Stimulated activated naive CD4-positive, alpha-beta T cell treated with Interleukin-2 at 50 U/mL for 16 hours (primary cell): ENCODE measurements around the gene SECISBP2L.
"Not testable (repeated sequence)": the region's sequence is repeated elsewhere in the genome, so short reads cannot be mapped to it uniquely, and the experiment has no call there.

ENCODE experiments used
- DNase-seq: peaks from one replicate; lab custom pipeline; 2025; lab: John Stamatoyannopoulos, UW

The SECISBP2L gene, protein sequence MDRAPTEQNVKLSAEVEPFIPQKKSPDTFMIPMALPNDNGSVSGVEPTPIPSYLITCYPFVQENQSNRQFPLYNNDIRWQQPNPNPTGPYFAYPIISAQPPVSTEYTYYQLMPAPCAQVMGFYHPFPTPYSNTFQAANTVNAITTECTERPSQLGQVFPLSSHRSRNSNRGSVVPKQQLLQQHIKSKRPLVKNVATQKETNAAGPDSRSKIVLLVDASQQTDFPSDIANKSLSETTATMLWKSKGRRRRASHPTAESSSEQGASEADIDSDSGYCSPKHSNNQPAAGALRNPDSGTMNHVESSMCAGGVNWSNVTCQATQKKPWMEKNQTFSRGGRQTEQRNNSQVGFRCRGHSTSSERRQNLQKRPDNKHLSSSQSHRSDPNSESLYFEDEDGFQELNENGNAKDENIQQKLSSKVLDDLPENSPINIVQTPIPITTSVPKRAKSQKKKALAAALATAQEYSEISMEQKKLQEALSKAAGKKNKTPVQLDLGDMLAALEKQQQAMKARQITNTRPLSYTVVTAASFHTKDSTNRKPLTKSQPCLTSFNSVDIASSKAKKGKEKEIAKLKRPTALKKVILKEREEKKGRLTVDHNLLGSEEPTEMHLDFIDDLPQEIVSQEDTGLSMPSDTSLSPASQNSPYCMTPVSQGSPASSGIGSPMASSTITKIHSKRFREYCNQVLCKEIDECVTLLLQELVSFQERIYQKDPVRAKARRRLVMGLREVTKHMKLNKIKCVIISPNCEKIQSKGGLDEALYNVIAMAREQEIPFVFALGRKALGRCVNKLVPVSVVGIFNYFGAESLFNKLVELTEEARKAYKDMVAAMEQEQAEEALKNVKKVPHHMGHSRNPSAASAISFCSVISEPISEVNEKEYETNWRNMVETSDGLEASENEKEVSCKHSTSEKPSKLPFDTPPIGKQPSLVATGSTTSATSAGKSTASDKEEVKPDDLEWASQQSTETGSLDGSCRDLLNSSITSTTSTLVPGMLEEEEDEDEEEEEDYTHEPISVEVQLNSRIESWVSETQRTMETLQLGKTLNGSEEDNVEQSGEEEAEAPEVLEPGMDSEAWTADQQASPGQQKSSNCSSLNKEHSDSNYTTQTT

DNA sequence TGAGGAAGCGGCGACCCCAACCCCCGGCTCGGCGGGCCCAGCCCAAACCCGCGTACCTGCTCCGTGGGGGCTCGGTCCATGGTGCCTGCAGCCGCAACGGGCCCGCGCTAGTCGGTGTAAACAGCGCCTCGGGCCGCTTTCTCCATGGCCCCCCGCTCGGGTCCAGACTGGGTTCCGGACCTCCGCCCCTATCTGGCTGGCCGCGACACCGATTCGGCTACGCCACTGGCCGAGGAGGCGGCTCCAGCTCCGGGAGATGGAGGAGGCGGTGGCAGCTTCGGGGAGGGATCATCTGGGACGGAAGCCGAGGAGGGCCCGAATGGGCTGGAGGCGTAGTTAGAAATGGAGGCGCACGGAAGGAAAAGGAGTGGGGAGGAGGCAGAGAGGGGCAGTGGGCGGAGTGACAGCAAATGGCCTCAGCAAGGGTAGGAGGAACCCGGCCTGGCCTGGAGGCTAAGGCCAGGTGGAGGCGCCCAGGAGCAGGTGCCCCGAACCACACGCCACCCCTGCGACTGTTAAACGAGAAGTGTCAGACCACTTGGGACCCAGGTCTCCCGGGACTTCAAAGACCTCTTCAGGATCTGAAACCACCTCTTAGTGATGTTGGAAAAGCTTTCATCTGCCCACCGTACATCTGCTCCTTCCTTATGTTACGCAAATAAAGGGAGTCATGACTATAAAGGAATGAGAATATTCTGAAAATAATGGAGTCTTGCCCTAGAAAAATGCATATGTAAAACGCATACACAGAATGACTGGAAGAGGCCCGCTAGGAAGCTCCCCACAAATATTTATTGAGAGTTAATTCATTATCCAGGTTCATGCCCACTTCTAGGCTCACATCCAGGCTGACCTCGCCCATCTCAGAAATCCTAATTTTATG lies at the start of gene SECISBP2L:
TSS of gene SECISBP2L (minus strand) at position 227 of the 883 bp plus-strand sequence. CDS start at position 80, 147 bp downstream.
- DNase-seq = peak; percentile 92

DNA sequence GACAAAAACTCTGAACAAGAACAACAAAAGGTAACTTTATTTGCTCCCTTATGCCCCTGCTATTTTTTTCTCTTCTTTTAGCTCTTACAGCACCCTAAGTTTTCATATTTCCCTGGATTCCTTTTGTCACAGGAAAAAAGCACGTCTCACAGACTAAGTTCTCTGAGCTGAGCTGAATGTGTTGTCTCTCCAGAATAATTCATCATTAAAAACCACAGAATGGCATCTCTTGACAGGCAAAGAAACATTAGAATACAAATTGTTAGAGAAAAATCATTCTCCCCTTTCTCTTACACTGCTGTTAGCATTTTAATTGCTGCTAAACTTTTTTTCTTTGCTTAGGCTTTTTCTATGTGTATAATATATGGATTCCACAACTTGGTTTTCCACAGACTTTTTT lies 48.7 kb upstream of the SECISBP2L start:
- DNase-seq = no peak

DNA sequence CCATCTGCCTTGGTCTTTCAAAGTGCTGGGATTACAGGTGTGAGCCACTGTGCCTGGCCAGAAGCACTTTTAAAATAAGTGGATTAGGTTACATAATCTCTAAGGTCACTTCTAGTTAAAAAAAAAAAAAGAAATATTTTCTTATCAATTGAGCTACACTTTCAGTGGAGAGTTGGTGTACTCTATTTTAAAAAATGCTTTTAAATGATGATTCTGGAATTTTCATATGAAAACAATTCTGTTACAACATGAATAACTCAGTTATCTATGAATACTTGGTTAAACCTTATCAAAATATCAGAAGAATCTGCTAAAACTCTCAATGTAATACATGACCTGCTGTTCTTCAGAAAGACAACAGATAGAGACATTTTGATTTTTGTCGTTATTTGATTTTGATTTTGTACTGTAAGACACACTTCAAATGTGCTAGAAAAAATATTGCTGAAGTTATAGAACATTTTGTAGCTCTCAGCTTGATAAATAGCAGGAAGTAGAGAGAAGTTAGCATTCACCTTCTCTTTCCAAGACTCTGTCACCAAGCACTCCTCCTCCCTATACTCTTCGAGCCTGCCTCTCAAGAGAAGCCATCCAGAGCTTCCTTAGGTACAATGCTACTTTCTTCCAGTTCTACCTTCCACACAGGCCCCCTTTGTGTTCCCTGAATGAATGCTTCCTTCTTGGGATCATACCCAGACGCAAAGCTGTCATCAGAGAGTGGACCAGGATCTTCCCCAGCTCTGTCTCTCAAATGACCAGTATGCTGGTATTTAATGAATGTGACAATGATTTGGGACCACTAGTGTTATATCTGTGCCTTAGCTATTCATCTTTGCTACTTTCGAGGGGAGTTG lies 47.2 kb upstream of the SECISBP2L start:
- no peak for DNase-seq

DNA sequence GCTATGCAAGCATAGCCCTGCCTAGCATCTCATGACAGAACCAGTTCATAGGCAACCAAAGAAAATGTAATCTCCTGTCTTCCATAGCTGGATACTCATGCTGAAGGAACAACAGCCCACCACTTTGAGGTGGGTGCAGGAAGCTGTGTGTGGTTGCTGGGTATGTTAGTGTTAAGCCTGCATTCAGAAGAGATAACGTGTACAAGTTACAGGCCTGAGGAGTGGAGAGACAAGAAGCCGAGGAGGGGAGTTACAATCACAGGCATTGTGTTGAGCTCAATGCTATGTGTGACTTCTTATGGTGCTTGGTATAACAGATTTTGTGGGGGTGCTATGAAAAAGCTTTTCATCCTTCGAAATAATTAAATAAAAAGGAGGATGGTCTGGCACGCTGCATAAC lies 42.8 kb upstream of the SECISBP2L start:
- DNase-seq = no peak

DNA sequence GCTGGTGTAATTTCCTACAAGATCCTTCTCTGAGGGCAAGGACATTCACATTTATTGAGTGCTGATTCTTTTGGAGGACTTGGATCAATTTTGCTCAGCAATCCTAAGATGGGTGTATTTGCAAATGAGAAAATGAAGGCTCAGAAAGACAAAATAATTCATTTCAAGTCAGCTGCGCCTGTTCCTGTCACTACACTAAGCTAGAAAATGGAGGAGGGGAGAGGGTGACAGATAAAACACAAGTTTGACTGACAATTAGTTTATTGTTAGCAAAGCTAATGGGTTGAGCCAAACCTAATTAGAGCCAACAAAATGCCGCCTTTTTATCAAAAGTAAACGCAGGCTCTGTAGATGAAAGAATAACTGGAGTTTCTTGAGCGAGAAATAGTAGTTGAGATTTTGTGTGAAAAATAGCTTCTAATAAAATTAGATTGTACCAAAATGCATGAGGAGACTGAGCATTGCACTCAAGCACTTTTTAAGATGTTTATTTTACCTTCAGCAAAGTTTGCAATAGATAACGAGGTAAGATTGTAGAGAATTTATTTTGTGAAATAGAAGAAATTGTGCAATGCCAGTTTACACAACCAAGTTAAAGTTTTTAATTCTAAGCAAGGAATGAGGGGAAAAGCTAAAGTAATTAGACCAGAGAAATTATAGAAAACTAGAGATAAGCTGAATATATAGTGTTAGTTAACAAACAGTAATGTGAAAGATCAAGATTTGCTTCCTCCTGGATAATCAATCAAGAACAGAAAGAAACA lies 39.6 kb upstream of the SECISBP2L start:
- no peak for DNase-seq

DNA sequence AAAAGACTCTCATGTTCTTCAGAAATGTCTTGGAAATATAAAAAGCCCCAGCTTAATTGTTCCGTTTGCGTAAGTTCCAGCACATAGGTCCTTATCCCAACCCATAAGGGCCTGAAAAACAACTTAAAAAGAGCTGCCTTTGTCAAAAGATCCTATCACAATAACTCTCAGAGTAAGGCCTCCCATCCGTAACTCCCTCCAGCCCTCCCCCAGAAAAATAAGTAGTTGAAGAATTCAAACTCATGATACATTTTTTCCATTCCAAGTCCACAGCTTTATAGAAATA lies 38.0 kb upstream of the SECISBP2L start:
- no peak for DNase-seq

DNA sequence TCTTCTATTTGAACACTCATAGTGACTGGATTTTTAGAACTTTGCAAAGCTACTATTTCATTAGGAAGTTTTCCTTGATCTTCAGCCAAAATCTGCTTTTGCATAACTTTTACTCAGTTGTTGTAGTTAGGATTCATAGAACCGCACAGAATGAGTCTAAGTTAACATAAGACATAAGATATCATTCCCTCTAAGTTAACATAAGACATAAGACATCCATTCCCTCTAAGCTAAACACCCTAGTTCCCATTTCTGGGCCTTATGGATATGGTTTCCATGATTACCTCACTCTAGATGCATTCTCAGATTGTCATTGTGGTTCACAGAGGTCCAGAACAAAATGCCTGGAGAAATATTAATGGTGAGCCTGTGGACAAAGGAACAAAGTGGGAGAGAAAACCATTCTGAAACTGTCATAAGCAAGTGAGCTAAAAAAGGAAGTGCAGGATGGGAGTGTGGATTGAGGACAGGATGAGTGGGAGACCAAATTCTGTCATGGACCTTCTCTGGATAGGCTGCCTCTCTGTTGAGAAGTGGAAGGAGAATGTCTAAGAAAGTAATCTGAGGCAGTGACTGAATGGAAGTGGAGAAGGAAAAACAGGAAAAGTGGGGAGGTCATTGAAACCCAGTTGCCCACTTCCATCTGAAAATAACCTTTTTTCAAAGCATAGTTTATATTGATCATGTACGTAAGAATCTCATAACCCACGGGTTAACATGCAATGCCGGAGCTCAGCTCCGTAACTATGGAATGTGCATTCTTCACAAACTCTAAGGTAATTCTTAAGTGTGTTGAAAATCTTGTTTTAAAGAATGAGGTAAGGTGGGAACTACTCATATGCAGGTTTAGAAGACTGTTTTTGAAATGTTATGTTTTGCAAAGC lies 37.4 kb upstream of the SECISBP2L start:
- DNase-seq = no peak

DNA sequence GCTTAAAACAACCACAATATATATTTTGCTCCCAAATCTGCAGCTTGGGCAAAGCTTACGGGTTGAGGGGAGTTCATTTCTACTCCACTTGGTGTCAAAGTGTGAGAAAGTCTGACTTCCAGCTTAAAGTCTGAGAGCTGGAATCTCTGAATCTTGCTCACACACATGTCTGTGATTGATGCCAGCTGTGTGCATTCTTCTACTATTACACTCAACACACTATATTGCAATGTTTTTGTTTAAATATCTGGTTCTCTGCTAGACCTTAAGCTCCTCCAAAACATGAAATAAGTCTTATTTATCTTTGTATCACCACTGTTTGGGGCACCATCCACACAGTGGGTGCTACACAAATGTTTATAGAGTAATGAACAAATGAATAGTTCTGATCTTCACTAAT lies 36.7 kb upstream of the SECISBP2L start:
- DNase-seq = no peak

DNA sequence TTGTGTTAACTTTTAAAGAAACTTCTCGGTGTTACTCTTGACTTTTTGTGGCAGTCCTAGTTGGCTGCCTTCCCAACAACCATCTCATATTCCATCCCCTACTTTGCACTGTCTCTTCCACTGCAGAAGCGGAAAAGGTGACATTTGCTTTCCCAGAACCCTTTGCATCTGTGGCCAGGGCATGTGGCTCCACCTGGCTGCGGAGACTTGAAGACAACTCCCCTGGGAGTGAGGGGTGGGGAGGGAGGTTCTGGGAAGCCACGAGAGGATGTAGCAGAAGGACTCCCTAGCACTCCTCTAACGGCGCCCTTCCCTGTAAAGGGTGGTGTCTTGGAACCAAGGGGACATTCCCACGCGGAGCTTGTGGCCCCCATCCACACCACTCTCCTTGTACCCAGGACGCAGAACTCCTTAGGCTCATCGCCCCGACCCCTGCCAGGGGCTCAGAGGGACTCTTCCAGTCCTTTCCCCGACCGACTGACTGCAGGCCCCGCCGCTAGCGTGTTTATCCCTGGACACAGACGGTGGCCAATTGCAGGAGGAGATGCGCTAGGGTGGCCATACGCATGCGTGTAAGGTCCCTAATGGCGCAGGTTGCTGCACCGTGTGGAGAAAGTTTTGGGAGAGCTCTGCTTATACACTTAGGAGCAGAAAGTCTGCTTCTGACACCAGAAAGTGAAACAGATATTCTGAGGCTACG lies 33.2 kb upstream of the SECISBP2L start:
- DNase-seq = no peak

DNA sequence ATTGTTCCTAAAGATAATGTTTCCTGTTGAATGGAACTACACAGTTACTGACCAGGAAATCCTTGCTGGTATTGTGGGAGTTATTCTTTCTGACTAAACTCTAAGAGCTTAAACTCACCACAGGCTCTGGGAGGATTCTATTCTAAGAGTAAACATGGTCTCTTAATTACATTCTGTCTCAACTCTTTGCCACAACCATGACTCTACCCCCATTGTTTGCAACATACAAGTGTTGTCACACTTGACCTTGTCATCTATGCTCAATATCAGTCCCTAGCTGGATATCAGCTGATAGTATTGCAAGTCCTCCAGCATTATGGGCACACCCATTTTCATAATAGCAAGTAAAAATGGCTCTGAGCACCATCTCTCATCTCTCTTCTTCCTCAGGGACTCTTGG lies 29.6 kb upstream of the SECISBP2L start:
- no peak for DNase-seq

DNA sequence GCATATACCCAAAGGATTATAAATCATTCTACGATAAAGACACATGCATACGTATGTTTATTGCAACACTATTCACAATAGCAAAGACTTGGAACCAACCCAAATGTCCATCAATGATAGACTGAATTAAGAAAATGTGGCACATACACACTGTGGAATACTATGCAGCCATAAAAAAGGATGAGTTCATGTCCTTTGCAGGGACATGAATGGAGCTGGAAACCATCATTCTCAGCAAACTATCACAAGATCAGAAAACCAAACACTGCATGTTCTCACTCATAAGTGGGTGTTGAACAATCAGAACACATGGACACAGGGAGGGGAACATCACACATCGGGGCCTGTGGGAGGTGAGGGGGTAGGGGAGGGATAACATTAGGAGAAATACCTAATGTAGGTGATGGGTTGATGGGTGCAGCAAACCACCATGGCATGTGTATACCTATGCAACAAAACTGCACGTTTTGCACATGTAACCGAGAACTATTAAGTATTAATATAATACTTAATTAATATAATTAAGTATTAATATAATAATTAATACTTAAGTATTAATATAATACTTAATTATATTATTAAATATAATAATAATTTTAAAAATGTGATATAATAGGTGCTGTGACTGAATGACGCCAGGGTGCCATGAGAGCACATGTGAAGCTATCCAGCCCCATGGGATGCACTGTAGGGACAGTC lies 28.5 kb upstream of the SECISBP2L start:
- not testable (repeated sequence) for DNase-seq

DNA sequence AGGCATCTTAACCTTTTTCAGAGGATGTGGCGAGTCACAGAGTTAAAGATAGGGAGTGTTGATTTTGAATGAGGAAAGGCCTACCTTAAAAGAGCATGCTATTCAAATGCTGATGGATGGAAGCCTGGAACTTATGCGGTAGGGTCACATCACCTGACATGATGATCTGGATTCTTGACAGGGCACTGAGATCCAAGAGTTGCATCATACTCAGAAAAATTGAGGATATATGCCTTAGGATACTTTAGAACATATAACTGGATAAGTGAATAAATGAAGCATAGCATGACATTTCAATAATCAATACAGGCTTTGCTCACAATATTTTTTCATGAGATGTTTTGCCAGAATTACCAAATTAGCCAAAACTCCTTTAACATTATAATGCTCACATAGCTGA lies 20.1 kb upstream of the SECISBP2L start:
- DNase-seq = no peak

DNA sequence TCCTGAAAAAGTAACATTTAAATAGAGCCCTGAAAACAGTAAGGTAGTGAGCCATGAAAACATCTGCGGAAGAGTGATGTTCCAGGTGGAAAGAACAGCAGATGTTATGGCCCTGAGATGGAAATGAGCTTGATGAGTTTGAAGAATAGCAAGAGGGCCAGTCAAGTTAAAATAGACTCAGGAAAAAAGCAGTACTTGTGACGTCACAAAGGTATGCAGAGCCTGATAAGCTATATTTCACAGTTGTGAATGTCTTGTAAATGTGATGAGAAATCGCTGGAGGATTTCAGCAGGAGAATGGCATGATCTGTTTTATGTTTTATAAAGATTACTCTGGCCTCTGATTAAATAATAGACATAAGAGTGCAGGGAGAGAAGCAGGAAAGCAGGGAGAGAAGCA lies 18.6 kb upstream of the SECISBP2L start:
- no peak for DNase-seq

DNA sequence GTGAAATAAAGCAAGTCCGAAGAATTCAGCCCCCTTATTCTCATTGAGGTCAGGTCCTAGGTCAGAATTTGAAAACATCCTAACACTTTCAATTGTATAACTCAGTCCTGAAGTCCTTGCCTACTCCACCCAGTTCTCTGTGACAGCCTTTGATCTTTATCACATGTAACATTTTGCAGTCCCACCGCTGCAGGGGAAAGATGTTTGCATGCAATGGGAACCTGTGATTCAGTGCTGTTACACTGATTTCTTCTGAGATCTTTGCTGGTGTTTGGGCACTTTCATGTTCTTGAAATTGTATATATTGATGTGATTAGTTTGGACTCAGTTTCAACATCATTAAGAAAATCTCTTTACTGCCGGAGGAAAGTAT lies 18.0 kb upstream of the SECISBP2L start:
- no peak for DNase-seq

DNA sequence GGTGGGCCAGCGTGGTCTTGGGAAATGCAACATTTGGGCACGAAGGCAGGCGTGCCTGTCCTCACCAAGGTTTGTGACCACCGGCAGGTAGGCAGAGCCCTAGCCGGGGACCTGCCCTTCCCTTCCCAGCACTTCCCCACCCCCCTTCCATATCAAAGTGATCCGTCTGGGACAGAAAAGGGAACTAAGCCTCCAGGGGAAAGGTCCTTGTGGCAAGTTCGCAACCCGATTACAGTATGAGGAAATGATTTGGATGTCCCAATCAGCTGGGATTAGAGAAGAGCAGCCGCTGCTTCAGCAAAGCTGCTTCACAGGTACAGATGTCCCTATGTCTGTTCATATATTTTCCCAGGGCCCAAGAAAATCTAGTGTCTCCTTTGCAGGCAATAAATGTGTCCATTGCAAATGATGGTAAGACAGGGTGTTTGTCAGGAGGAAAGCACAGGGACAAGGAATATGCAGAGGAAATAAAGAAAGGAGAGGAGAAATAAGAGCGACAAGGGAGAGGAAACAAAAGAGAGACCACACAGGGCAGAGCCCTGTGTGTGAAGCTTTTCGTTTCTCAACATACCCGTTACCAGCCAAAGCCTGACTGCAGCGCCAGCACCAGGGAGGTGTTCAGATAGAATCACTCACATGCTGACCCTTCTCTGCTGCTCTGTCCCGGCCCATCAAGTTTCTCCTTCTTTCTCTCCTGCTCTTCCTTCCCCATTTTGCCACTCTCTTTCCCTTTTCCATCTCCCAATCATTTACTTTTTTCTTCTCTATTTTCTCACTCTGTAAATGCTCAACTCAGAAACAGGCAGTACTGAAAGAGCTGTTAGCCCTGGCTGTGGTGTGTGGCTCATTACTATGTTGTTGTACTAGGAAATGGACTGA lies 17.4 kb upstream of the SECISBP2L start:
- no peak for DNase-seq

DNA sequence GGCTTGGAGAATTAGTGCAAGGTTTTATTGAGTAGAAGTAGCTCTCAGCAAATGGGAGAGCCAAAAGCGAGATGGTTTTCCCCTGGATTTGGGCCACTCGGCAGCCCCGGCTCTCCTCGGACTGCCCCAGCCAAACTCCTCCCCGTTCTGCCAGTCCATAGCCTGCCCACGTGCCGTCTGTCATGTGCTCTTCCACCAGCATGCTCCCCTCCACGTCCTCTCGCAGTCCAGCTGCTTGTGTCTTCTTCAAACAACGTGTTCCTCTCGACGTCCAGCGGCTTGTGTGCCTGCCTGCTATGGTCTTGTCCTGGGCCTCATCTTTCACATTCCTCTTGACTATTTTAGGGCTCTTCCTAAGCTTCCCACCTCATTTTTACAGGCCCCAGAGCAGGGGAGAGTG lies 16.7 kb upstream of the SECISBP2L start:
- no peak for DNase-seq
